GM23338 (cell line): ENCODE results near the gene JOSD2. TPM values are rescaled to one million over a fixed set of nuclear protein-coding genes. Genes with fewer than 3 reads are reported as not detected.

Experiments used
- ATAC-seq: fragments of 200-7000 bp; cut with Tn5 transposase; 3 replicates; pipeline ENCODE4 v1.9.1; 2020
- DNase-seq: peaks from one replicate; pipeline ENCODE4 v3.0.0-alpha.2; 2015; ENCODE audit warnings: low spot score
- H2AFZ ChIP-seq: fragments of 200-600 bp; sonication (generic); 2 replicates; pipeline ENCODE4 v1.8.0; 2016; ENCODE audit warnings: antibody characterized with exemption, mild to moderate bottlenecking, moderate library complexity
- H3F3A ChIP-seq: fragments of 200-600 bp; sonication (generic); replicated peaks from 2 replicates; pipeline ENCODE4 v1.8.0; 2017; ENCODE audit warnings: antibody characterized with exemption, mixed run types, low read depth
- H3K27ac ChIP-seq: fragments of 200-600 bp; sonication (generic); 2 replicates; pipeline ENCODE4 v1.6.1; 2016; ENCODE audit warnings: low read depth
- H3K27me3 ChIP-seq: fragments of 200-600 bp; sonication (generic); 2 replicates; pipeline ENCODE4 v1.8.0; 2016; ENCODE audit warnings: mild to moderate bottlenecking, mixed run types, moderate library complexity; ENCODE audit not compliant: insufficient read depth
- H3K36me3 ChIP-seq: fragments of 200-600 bp; sonication (generic); 2 replicates; pipeline ENCODE4 v1.8.0; 2016; ENCODE audit warnings: mild to moderate bottlenecking; ENCODE audit not compliant: insufficient read depth
- H3K4me1 ChIP-seq: fragments of 200-600 bp; sonication (generic); 2 replicates; pipeline ENCODE4 v1.8.0; 2016; ENCODE audit warnings: mild to moderate bottlenecking, moderate library complexity; ENCODE audit not compliant: insufficient read depth
- H3K4me2 ChIP-seq: fragments of 200-600 bp; sonication (generic); 2 replicates; pipeline ENCODE4 v1.7.1; 2017; ENCODE audit warnings: mixed run types
- H3K4me3 ChIP-seq: fragments of 200-600 bp; sonication (generic); 2 replicates; pipeline ENCODE4 v1.6.1; 2016; ENCODE audit warnings: mixed run types
- H3K79me2 ChIP-seq: fragments of 200-600 bp; sonication (generic); replicated peaks from 2 replicates; pipeline ENCODE4 v1.8.0; 2017; ENCODE audit warnings: mild to moderate bottlenecking; ENCODE audit not compliant: insufficient read depth
- H3K9me2 ChIP-seq: fragments of 200-600 bp; sonication (generic); 2 replicates; pipeline ENCODE4 v1.8.0; 2017; ENCODE audit not compliant: insufficient read depth
- H4K20me1 ChIP-seq: fragments of 200-600 bp; sonication (generic); replicated peaks from 2 replicates; pipeline ENCODE4 v1.8.0; 2017; ENCODE audit warnings: mild to moderate bottlenecking; ENCODE audit not compliant: insufficient read depth
- H3K27ac Mint-ChIP-seq: 2 replicates; pipeline ENCODE4 v1.8.0; 2020; ENCODE audit warnings: inconsistent platforms, mild to moderate bottlenecking, moderate library complexity, mixed read lengths
- H3K27me3 Mint-ChIP-seq: 3 replicates; pipeline ENCODE4 v1.8.0; 2022; ENCODE audit warnings: low read depth, mild to moderate bottlenecking, moderate library complexity, mixed read lengths, inconsistent platforms; ENCODE audit not compliant: insufficient read depth, poor library complexity
- H3K36me3 Mint-ChIP-seq: 3 replicates; pipeline ENCODE4 v1.8.0; 2021; ENCODE audit warnings: low read depth, mild to moderate bottlenecking, inconsistent platforms, moderate library complexity, mixed read lengths
- H3K4me1 Mint-ChIP-seq: 3 replicates; pipeline ENCODE4 v1.8.0; 2020; ENCODE audit warnings: mild to moderate bottlenecking, inconsistent platforms, mixed read lengths
- H3K4me3 Mint-ChIP-seq: 3 replicates; pipeline ENCODE4 v1.8.0; 2021; ENCODE audit warnings: moderate library complexity, mild to moderate bottlenecking, inconsistent platforms, mixed read lengths
- H3K9me3 Mint-ChIP-seq: 3 replicates; pipeline ENCODE4 v1.8.0; 2020; ENCODE audit warnings: moderate library complexity, mild to moderate bottlenecking, inconsistent platforms, mixed read lengths
- CREB1 ChIP-seq: fragments of 250-450 bp; sonication (Bioruptor Pico); IDR thresholded peaks from 2 replicates; pipeline ENCODE4 v1.5.0; 2020; ENCODE audit warnings: low read depth, mild to moderate bottlenecking, moderate library complexity
- EZH2 ChIP-seq: fragments of 200-600 bp; sonication (generic); IDR thresholded peaks from one replicate; pipeline ENCODE4 v1.8.0; 2017; ENCODE audit warnings: antibody characterized with exemption, mild to moderate bottlenecking, low read depth; ENCODE audit not compliant: unreplicated experiment
- JUNB ChIP-seq: IDR thresholded peaks from one replicate; pipeline ENCODE4 v1.6.1; 2016; ENCODE audit warnings: antibody characterized with exemption; ENCODE audit not compliant: unreplicated experiment
- NANOG ChIP-seq: IDR thresholded peaks from 2 replicates; pipeline ENCODE4 v1.6.1; 2016; ENCODE audit warnings: antibody characterized with exemption, borderline replicate concordance
- POLR2AphosphoS5 ChIP-seq: IDR thresholded peaks from 2 replicates; pipeline ENCODE4 v1.6.1; 2016; ENCODE audit warnings: antibody characterized with exemption, low read depth
- STAT1 ChIP-seq: IDR thresholded peaks from one replicate; pipeline ENCODE4 v1.6.1; 2016; ENCODE audit warnings: antibody characterized with exemption; ENCODE audit not compliant: unreplicated experiment
- ZNF114 ChIP-seq: fragments of 250-450 bp; sonication (Bioruptor Pico); IDR thresholded peaks from 2 replicates; pipeline ENCODE4 v1.5.0; 2020; ENCODE audit warnings: mild to moderate bottlenecking, moderate library complexity
- polyA plus RNA-seq: library from polyadenylated mRNA; unstranded; fragments of >200 nt; fragmentation: Nextera tagmentation; extraction: Ambion mirVana; gene quantifications from 2 replicates; pipeline ENCODE4 v1.2.1, GENCODE V29; 2016
- total RNA-seq: library from RNA; depleted of rRNA; stranded (reverse); fragments of >200 nt; shearing (Covaris generic); gene quantifications from 2 replicates; pipeline ENCODE4 v1.2.3, GENCODE V29; 2014
- TF ChIP-seq, protein P1 (sequence below): fragments of 250-450 bp; sonication (Bioruptor Pico); IDR thresholded peaks from 2 replicates; pipeline ENCODE4 v1.5.0; 2020; ENCODE audit warnings: mild to moderate bottlenecking, moderate library complexity

Gene JOSD2
- total and polyA plus RNA-seq, 2 experiments from 2014 or later, result 3.3 to 5.8 TPM

DNA sequence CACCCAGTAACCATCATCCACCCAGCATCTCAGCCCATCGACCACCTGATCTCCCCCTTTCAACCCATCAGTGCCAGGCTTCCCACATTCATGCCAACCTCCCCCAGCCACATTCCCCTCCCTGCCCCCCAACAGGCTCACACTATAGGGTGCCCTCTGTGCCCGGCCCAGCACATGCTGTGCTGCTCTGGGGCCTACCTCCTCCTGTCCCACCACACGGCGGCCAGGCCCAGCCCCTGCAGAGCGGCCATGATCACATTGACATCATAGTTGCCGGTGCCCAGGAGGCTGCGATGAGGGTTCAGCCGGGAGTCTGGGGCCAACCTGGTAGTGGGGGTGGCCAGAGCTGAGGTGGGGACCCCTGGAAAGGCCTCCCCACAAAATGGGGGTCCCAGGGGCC is 3.6 kb downstream of the JOSD2 start (continued):
- TF ChIP-seq, protein P1, sequence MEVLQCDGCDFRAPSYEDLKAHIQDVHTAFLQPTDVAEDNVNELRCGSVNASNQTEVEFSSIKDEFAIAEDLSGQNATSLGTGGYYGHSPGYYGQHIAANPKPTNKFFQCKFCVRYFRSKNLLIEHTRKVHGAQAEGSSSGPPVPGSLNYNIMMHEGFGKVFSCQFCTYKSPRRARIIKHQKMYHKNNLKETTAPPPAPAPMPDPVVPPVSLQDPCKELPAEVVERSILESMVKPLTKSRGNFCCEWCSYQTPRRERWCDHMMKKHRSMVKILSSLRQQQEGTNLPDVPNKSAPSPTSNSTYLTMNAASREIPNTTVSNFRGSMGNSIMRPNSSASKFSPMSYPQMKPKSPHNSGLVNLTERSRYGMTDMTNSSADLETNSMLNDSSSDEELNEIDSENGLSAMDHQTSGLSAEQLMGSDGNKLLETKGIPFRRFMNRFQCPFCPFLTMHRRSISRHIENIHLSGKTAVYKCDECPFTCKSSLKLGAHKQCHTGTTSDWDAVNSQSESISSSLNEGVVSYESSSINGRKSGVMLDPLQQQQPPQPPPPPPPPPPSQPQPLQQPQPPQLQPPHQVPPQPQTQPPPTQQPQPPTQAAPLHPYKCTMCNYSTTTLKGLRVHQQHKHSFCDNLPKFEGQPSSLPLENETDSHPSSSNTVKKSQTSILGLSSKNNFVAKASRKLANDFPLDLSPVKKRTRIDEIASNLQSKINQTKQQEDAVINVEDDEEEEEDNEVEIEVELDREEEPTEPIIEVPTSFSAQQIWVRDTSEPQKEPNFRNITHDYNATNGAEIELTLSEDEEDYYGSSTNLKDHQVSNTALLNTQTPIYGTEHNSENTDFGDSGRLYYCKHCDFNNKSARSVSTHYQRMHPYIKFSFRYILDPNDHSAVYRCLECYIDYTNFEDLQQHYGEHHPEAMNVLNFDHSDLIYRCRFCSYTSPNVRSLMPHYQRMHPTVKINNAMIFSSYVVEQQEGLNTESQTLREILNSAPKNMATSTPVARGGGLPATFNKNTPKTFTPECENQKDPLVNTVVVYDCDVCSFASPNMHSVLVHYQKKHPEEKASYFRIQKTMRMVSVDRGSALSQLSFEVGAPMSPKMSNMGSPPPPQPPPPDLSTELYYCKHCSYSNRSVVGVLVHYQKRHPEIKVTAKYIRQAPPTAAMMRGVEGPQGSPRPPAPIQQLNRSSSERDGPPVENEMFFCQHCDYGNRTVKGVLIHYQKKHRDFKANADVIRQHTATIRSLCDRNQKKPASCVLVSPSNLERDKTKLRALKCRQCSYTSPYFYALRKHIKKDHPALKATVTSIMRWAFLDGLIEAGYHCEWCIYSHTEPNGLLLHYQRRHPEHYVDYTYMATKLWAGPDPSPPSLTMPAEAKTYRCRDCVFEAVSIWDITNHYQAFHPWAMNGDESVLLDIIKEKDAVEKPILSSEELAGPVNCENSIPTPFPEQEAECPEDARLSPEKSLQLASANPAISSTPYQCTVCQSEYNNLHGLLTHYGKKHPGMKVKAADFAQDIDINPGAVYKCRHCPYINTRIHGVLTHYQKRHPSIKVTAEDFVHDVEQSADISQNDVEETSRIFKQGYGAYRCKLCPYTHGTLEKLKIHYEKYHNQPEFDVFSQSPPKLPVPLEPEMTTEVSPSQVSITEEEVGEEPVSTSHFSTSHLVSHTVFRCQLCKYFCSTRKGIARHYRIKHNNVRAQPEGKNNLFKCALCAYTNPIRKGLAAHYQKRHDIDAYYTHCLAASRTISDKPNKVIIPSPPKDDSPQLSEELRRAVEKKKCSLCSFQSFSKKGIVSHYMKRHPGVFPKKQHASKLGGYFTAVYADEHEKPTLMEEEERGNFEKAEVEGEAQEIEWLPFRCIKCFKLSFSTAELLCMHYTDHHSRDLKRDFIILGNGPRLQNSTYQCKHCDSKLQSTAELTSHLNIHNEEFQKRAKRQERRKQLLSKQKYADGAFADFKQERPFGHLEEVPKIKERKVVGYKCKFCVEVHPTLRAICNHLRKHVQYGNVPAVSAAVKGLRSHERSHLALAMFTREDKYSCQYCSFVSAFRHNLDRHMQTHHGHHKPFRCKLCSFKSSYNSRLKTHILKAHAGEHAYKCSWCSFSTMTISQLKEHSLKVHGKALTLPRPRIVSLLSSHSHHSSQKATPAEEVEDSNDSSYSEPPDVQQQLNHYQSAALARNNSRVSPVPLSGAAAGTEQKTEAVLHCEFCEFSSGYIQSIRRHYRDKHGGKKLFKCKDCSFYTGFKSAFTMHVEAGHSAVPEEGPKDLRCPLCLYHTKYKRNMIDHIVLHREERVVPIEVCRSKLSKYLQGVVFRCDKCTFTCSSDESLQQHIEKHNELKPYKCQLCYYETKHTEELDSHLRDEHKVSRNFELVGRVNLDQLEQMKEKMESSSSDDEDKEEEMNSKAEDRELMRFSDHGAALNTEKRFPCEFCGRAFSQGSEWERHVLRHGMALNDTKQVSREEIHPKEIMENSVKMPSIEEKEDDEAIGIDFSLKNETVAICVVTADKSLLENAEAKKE, result no peak
- TF ChIP-seq CREB1 (CRISPR knock-in tag) (no peak), NANOG (no peak), EZH2 (no peak)

GRCh38 chr19:50506700-50507099 is 4.3 kb downstream of the JOSD2 start:
- H3K9me3 Mint-ChIP-seq, result peaks cover 96% of the 10 kb centered on the region
- H3K27me3 Mint-ChIP-seq, result peaks cover 9% of the 10 kb centered on the region
- Histone ChIP-seq H4K20me1 (no peaks in the 10 kb centered on the region; the same call in 1 of the 2 replicates), H2AFZ (no peak overlapping the region), H3K4me2 (no peak overlapping the region), H3K27me3 (peaks cover 19% of the 10 kb centered on the region), H3K79me2 (no peaks in the 10 kb centered on the region), H3K36me3 (no peaks in the 10 kb centered on the region), H3F3A (no peaks in the 10 kb centered on the region), H3K9me2 (no peaks in the 10 kb centered on the region), H3K4me1 (peaks cover 4% of the 10 kb centered on the region; the same call in 1 of the 2 replicates), H3K27ac (no peak overlapping the region), H3K4me3 (no peak overlapping the region)
- H3K36me3 Mint-ChIP-seq, result peaks cover 34% of the 10 kb centered on the region
- H3K27ac Mint-ChIP-seq, result no peak overlapping the region
- H3K4me1 Mint-ChIP-seq, result no peaks in the 10 kb centered on the region
- no peak for DNase-seq
- H3K4me3 Mint-ChIP-seq, result no peak overlapping the region
- ATAC-seq, result no peak
- TF ChIP-seq, protein P1, result no peak
- TF ChIP-seq JUNB, result no peak
- no peak for TF ChIP-seq STAT1
- no peak for TF ChIP-seq POLR2AphosphoS5
- no peak for TF ChIP-seq ZNF114 (CRISPR knock-in tag)
- TF ChIP-seq NANOG, result no peak
